ENCODE data around the gene BICC1.

DNA sequence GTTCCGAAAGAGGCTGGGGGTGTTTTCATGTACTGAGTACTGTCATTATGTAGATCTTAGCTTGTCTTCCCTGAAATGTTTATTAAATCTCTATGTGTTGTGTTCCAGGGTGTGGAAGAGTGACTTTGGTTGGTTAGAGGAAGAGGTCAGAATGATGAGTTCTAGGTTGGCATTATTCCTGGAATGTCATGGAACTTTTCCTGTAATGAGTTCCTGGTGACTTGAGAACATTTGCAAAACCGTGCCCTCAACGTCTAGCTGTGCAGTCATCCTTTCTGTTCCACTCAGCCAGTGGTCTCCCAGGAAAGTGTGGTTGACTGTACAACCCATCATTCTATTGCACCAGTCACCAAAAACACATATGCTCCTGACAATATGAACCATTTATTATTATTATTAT, 129.6 kb downstream of the BICC1 start:
- TF ChIP-seq, protein P1, sequence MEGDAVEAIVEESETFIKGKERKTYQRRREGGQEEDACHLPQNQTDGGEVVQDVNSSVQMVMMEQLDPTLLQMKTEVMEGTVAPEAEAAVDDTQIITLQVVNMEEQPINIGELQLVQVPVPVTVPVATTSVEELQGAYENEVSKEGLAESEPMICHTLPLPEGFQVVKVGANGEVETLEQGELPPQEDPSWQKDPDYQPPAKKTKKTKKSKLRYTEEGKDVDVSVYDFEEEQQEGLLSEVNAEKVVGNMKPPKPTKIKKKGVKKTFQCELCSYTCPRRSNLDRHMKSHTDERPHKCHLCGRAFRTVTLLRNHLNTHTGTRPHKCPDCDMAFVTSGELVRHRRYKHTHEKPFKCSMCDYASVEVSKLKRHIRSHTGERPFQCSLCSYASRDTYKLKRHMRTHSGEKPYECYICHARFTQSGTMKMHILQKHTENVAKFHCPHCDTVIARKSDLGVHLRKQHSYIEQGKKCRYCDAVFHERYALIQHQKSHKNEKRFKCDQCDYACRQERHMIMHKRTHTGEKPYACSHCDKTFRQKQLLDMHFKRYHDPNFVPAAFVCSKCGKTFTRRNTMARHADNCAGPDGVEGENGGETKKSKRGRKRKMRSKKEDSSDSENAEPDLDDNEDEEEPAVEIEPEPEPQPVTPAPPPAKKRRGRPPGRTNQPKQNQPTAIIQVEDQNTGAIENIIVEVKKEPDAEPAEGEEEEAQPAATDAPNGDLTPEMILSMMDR (conservative IDR thresholded peaks at IDR 0.05; ENCODE audit: low read length) = no peak
- TF ChIP-seq EZH2phosphoT487 (IDR thresholded peaks at IDR 0.05; ENCODE audit: borderline replicate concordance) = no peak
